Liver (tissue), 9 donors: ENCODE data around the gene HOXB8. TPM values are rescaled to one million over a fixed set of nuclear protein-coding genes. Genes with fewer than 3 reads are reported as not detected.

Source experiments
- DNase-seq: peaks from one replicate; pipeline ENCODE4 v3.0.0-alpha.2; 2017; ENCODE audit warnings: low spot score
- H3K27ac ChIP-seq, 2 donors: one replicate each; pipeline ENCODE4 v1.7.0; 2013; ENCODE audit warnings: inconsistent platforms in 2 of 2, low read length in 2 of 2, control low read depth in 1 of 2, low read depth in 1 of 2, mild to moderate bottlenecking in 1 of 2
- H3K27me3 ChIP-seq, 4 donors: one replicate each; pipeline versions ENCODE4 v1.6.1 to v1.7.0; 2013; ENCODE audit warnings: low read length in 3 of 4, inconsistent platforms in 1 of 4, mild to moderate bottlenecking in 1 of 4, moderate library complexity in 1 of 4; ENCODE audit not compliant: control insufficient read depth in 4 of 4, insufficient read depth in 4 of 4
- H3K36me3 ChIP-seq, 4 donors: one replicate each; pipeline versions ENCODE4 v1.6.1 to v1.7.0; 2013; ENCODE audit warnings: low read length in 3 of 4, mild to moderate bottlenecking in 3 of 4, low read depth in 1 of 4, moderate library complexity in 1 of 4; ENCODE audit not compliant: control insufficient read depth in 4 of 4, insufficient read depth in 3 of 4
- H3K4me1 ChIP-seq, 4 donors: one replicate each; pipeline versions ENCODE4 v1.6.1 to v1.7.0; 2013; ENCODE audit warnings: low read length in 3 of 4, mild to moderate bottlenecking in 3 of 4, moderate library complexity in 1 of 4; ENCODE audit not compliant: control insufficient read depth in 4 of 4, insufficient read depth in 4 of 4
- H3K4me3 ChIP-seq, 3 donors: one replicate each; pipeline versions ENCODE4 v1.6.1 to v1.7.0; 2013; ENCODE audit warnings: low read length in 3 of 3, control low read depth in 1 of 3, low read depth in 1 of 3, mild to moderate bottlenecking in 1 of 3
- H3K9ac ChIP-seq, 2 donors: one replicate each; pipeline ENCODE4 v1.7.0; 2013; ENCODE audit warnings: low read length in 2 of 2, mild to moderate bottlenecking in 2 of 2, moderate library complexity in 2 of 2, control low read depth in 1 of 2, low read depth in 1 of 2
- H3K9me3 ChIP-seq, 4 donors: one replicate each; pipeline versions ENCODE4 v1.6.1 to v1.7.0; 2013; ENCODE audit warnings: low read length in 3 of 4; ENCODE audit not compliant: control insufficient read depth in 4 of 4
- ATF3 ChIP-seq: IDR thresholded peaks from 2 replicates; pipeline ENCODE4 v1.6.1; 2016; ENCODE audit warnings: antibody characterized with exemption
- EGR1 ChIP-seq, 2 donors: IDR thresholded peaks; 2 replicates each; pipeline ENCODE4 v1.6.1; 2016 to 2018; ENCODE audit warnings: antibody characterized with exemption in 2 of 2, low read depth in 2 of 2
- FOXA1 ChIP-seq: IDR thresholded peaks from 2 replicates; pipeline ENCODE4 v1.6.1; 2016; ENCODE audit warnings: antibody characterized with exemption
- FOXA2 ChIP-seq: IDR thresholded peaks from 2 replicates; pipeline ENCODE4 v1.6.1; 2016; ENCODE audit warnings: antibody characterized with exemption
- GABPA ChIP-seq, 2 donors: IDR thresholded peaks in 1 of 2; conservative IDR thresholded peaks in 1 of 2; 2 replicates each; pipeline ENCODE4 v1.6.1; 2016; ENCODE audit warnings: antibody characterized with exemption in 2 of 2, mild to moderate bottlenecking in 1 of 2, moderate library complexity in 1 of 2
- HNF4A ChIP-seq, 2 donors: conservative IDR thresholded peaks; 2 replicates each; pipeline ENCODE4 v1.6.1; 2016; ENCODE audit warnings: antibody characterized with exemption in 2 of 2, mild to moderate bottlenecking in 2 of 2
- HNF4G ChIP-seq: IDR thresholded peaks from 2 replicates; pipeline ENCODE4 v1.6.1; 2016; ENCODE audit warnings: antibody characterized with exemption
- JUND ChIP-seq, 2 donors: IDR thresholded peaks; 2 replicates each; pipeline ENCODE4 v1.6.1; 2016; ENCODE audit warnings: antibody characterized with exemption in 2 of 2
- MAX ChIP-seq: IDR thresholded peaks from 2 replicates; pipeline ENCODE4 v1.6.1; 2016; ENCODE audit warnings: antibody characterized with exemption
- NR2F2 ChIP-seq: IDR thresholded peaks from 2 replicates; pipeline ENCODE4 v1.6.1; 2016; ENCODE audit warnings: antibody characterized with exemption
- RAD21 ChIP-seq, 2 donors: IDR thresholded peaks; 2 replicates each; pipeline ENCODE4 v1.6.1; 2016; ENCODE audit warnings: antibody characterized with exemption in 2 of 2, mild to moderate bottlenecking in 2 of 2
- RXRA ChIP-seq, 2 donors: IDR thresholded peaks; 2 replicates each; pipeline ENCODE4 v1.6.1; 2017 to 2018; ENCODE audit warnings: antibody characterized with exemption in 2 of 2, mild to moderate bottlenecking in 1 of 2
- SP1 ChIP-seq: IDR thresholded peaks from 2 replicates; pipeline ENCODE4 v1.6.1; 2018; ENCODE audit warnings: antibody characterized with exemption, mild to moderate bottlenecking
- TAF1 ChIP-seq: conservative IDR thresholded peaks from 2 replicates; pipeline ENCODE4 v1.6.1; 2016; ENCODE audit warnings: antibody characterized with exemption, mild to moderate bottlenecking
- YY1 ChIP-seq: IDR thresholded peaks from 2 replicates; pipeline ENCODE4 v1.6.1; 2016; ENCODE audit warnings: antibody characterized with exemption, mild to moderate bottlenecking
- ZBTB33 ChIP-seq: IDR thresholded peaks from 2 replicates; pipeline ENCODE4 v1.6.1; 2016; ENCODE audit warnings: antibody characterized with exemption
- WGBS: extraction: QIAGEN DNeasy Blood & Tissue Kit; methylation state at CpG from one replicate; pipeline ENCODE4 v1.1.7; 2013; 5-methylcytosine and 5-hydroxymethylcytosine counted together
- polyA plus RNA-seq, 2 donors: library from polyadenylated mRNA; stranded (reverse) in 1 of 2; unstranded in 1 of 2; fragments of 200-250 nt in 1 of 2; fragments of >200 nt in 1 of 2; fragmentation: Nextera tagmentation in 1 of 2; extraction: Ambion mirVana in 1 of 2; gene quantifications; one replicate each; pipeline versions ENCODE4 v1.2.1 to v1.2.3, GENCODE V29; 2013 to 2015
- total RNA-seq, 2 donors: library from RNA; depleted of rRNA; stranded (reverse); fragments of >200 nt; gene quantifications; one replicate each; pipeline ENCODE4 v1.2.3, GENCODE V29; 2014
- TF ChIP-seq, protein P1 (sequence below): fragments of 150-350 bp; IDR thresholded peaks from 2 replicates; pipeline ENCODE4 v1.5.1; 2017; ENCODE audit warnings: improper control_type of control experiment, low read depth, low read length; ENCODE audit not compliant: missing input control
- donor health status: healthy.
- donor health status: healthy.
- donor health status: healthy.
- donor health status: healthy.
- donor health status: healthy.

HOXB8 gene
- total and polyA plus RNA-seq, 4 donors, result not detected

GRCh38 chr17:48610282-48611211 is 4.5 kb downstream of the HOXB8 start, which contains the start of gene HOXB7:
HOXB7 (minus strand) TSS chr17:48611017; CDS start chr17:48610918, 99 bp downstream.
- 4% methylated on average over 79 of the region's 79 CpGs for WGBS
- H3K4me1 ChIP-seq, result peaks cover 0 to 20% (median 9%) of the 10 kb centered on the region in 4 donors
- H3K27ac ChIP-seq, result no peak within 1 kb of the TSS
- TF ChIP-seq MAX (no peak), SP1 (no peak), HNF4G (no peak), TAF1 (no peak), HNF4A (conservative IDR thresholded peaks at IDR 0.05) (no peak), RXRA (IDR thresholded peaks at IDR 0.05) (no peak), EGR1 (IDR thresholded peaks at IDR 0.05; ENCODE audit: low read depth in 2 of 2) (no peak), FOXA1 (no peak), FOXA2 (no peak), ATF3 (no peak), RAD21 (IDR thresholded peaks at IDR 0.05) (no peak), ZBTB33 (no peak), GABPA (IDR thresholded peaks at IDR 0.05 in 1 of 2, conservative IDR thresholded peaks at IDR 0.05 in 1 of 2) (no peak), YY1 (no peak), NR2F2 (no peak), JUND (IDR thresholded peaks at IDR 0.05) (no peak)
- TF ChIP-seq, protein P1, sequence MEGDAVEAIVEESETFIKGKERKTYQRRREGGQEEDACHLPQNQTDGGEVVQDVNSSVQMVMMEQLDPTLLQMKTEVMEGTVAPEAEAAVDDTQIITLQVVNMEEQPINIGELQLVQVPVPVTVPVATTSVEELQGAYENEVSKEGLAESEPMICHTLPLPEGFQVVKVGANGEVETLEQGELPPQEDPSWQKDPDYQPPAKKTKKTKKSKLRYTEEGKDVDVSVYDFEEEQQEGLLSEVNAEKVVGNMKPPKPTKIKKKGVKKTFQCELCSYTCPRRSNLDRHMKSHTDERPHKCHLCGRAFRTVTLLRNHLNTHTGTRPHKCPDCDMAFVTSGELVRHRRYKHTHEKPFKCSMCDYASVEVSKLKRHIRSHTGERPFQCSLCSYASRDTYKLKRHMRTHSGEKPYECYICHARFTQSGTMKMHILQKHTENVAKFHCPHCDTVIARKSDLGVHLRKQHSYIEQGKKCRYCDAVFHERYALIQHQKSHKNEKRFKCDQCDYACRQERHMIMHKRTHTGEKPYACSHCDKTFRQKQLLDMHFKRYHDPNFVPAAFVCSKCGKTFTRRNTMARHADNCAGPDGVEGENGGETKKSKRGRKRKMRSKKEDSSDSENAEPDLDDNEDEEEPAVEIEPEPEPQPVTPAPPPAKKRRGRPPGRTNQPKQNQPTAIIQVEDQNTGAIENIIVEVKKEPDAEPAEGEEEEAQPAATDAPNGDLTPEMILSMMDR, result no peak
- no peak for DNase-seq
- no peaks in the 10 kb centered on the region for H3K9me3 ChIP-seq
- no peaks in the 10 kb centered on the region for H3K36me3 ChIP-seq
- no peak within 1 kb of the TSS for H3K9ac ChIP-seq
- peak within 1 kb of the TSS in 2 of 3 donors; percentile 32 to 45 for H3K4me3 ChIP-seq
- H3K27me3 ChIP-seq, result peaks cover 6 to 34% (median 9%) of the 10 kb centered on the region in 4 donors

GRCh38 chr17:48609759-48610281 is 5.3 kb downstream of the HOXB8 start:
- WGBS, result 7% methylated on average over 15 of the region's 15 CpGs
- no peak for DNase-seq
- H3K4me1 ChIP-seq, result peaks cover 0 to 20% (median 9%) of the 10 kb centered on the region in 4 donors
- H3K27me3 ChIP-seq, result peaks cover 6 to 32% (median 11%) of the 10 kb centered on the region in 4 donors
- no peaks in the 10 kb centered on the region for H3K9me3 ChIP-seq
- no peak overlapping the region for H3K27ac ChIP-seq
- TF ChIP-seq ATF3 (no peak), RXRA (IDR thresholded peaks at IDR 0.05) (no peak), ZBTB33 (no peak), NR2F2 (no peak)
- H3K4me3 ChIP-seq, result peak overlapping the region in 1 of 3 donors; percentile 45
- H3K36me3 ChIP-seq, result no peaks in the 10 kb centered on the region
- H3K9ac ChIP-seq, result no peak overlapping the region
